ENCODE measurements around the gene STX7. TPM values are rescaled to one million over a fixed set of nuclear protein-coding genes. Genes with fewer than 3 reads are reported as not detected.

The STX7 gene
- total RNA-seq, 4 donors from 2014 or later, result 23.7 to 34.1 (median 26.8) TPM

GRCh38 chr6:132445201-132445951, 67.5 kb downstream of the STX7 start:
- H3K4me3 ChIP-seq, result no peak overlapping the region
- no peaks in the 10 kb centered on the region for H3K27me3 ChIP-seq
- TF ChIP-seq POLR2A (IDR thresholded peaks at IDR 0.05), result no peak
- TF ChIP-seq CTCF (IDR thresholded peaks at IDR 0.05), result no peak
- 57 to 71% methylated on average over 3 of the region's 3 CpGs for WGBS, 2 donors
- no peaks in the 10 kb centered on the region for H3K4me1 ChIP-seq
- H3K36me3 ChIP-seq, result peaks cover 0 to 6% (median 0%) of the 10 kb centered on the region in 3 donors
- H3K27ac ChIP-seq, result no peak overlapping the region
- H3K9me3 ChIP-seq, result peaks cover 0 to 12% (median 0%) of the 10 kb centered on the region in 3 donors
- no peak for DNase-seq
- intact Hi-C loops (cut with DNase I), result no loop called here

GRCh38 chr6:132443206-132443605, 69.7 kb downstream of the STX7 start:
- Histone ChIP-seq H3K27ac (no peak overlapping the region), H3K4me1 (no peaks in the 10 kb centered on the region), H3K9me3 (peaks cover 0 to 12% (median 0%) of the 10 kb centered on the region in 3 donors), H3K4me3 (no peak overlapping the region), H3K27me3 (no peaks in the 10 kb centered on the region), H3K36me3 (no peaks in the 10 kb centered on the region)
- intact Hi-C loops (cut with DNase I), result no loop called here
- no peak for TF ChIP-seq POLR2A (IDR thresholded peaks at IDR 0.05)
- no peak for TF ChIP-seq CTCF (IDR thresholded peaks at IDR 0.05)
- DNase-seq, result no peak

GRCh38 chr6:132430110-132430509, 82.8 kb downstream of the STX7 start:
- Histone ChIP-seq H3K4me3 (no peak overlapping the region), H3K9me3 (no peaks in the 10 kb centered on the region), H3K4me1 (no peaks in the 10 kb centered on the region), H3K27ac (no peak overlapping the region), H3K36me3 (no peaks in the 10 kb centered on the region), H3K27me3 (no peaks in the 10 kb centered on the region)
- WGBS, 2 donors, result 75 to 88% methylated on average over 2 of the region's 2 CpGs
- intact Hi-C loops (cut with DNase I), result no loop called here
- no peak for DNase-seq
- TF ChIP-seq CTCF (IDR thresholded peaks at IDR 0.05), result no peak
- no peak for TF ChIP-seq POLR2A (IDR thresholded peaks at IDR 0.05)

GRCh38 chr6:132425176-132425575, 87.7 kb downstream of the STX7 start:
- H3K27ac ChIP-seq, result no peak overlapping the region
- peaks cover 0 to 4% (median 0%) of the 10 kb centered on the region in 3 donors for H3K9me3 ChIP-seq
- H3K4me1 ChIP-seq, result no peaks in the 10 kb centered on the region
- H3K27me3 ChIP-seq, result no peaks in the 10 kb centered on the region
- no peaks in the 10 kb centered on the region for H3K36me3 ChIP-seq
- WGBS, 2 donors, result 80% methylated on average over 3 of the region's 5 CpGs; no CpG with 5 or more reads in 1 of the 2 donors
- no peak for TF ChIP-seq CTCF (IDR thresholded peaks at IDR 0.05)
- TF ChIP-seq POLR2A (IDR thresholded peaks at IDR 0.05), result no peak
- intact Hi-C loops (cut with DNase I), result no loop called here
- no peak overlapping the region for H3K4me3 ChIP-seq
- DNase-seq, result no peak

GRCh38 chr6:132423839-132424238, 89.1 kb downstream of the STX7 start:
- no peaks in the 10 kb centered on the region for H3K27me3 ChIP-seq
- no peaks in the 10 kb centered on the region for H3K36me3 ChIP-seq
- intact Hi-C loops (cut with DNase I), result no loop called here
- TF ChIP-seq POLR2A (IDR thresholded peaks at IDR 0.05), result no peak
- TF ChIP-seq CTCF (IDR thresholded peaks at IDR 0.05), result no peak
- no peak overlapping the region for H3K4me3 ChIP-seq
- no peaks in the 10 kb centered on the region for H3K4me1 ChIP-seq
- WGBS, 2 donors, result 90 to 98% methylated on average over 3 of the region's 3 CpGs
- no peak for DNase-seq
- H3K9me3 ChIP-seq, result peaks cover 0 to 4% (median 0%) of the 10 kb centered on the region in 3 donors
- no peak overlapping the region for H3K27ac ChIP-seq

Measured in esophagus squamous epithelium (tissue), 5 donors.